Thyroid gland (tissue), 4 donors: ENCODE data around the gene FIGNL1. TPM values are rescaled to one million over a fixed set of nuclear protein-coding genes. Genes with fewer than 3 reads are reported as not detected.
A peak's percentile ranks its signal among the peaks of the same experiment; 100 is the strongest.

Experiments used
- DNase-seq, 2 donors: peaks; one replicate each; pipeline ENCODE4 v3.0.0-alpha.2; 2019
- H3K27ac ChIP-seq, 3 donors: fragments of 200-600 bp; sonication (generic); 1 replicate in 2 of 3; 2 replicates in 1 of 3; pipeline ENCODE4 v1.5.1; 2016 to 2019; ENCODE audit warnings: mild to moderate bottlenecking in 1 of 3, moderate library complexity in 1 of 3
- H3K27me3 ChIP-seq: fragments of 200-600 bp; sonication (generic); one replicate; pipeline ENCODE4 v1.5.1; 2019
- H3K36me3 ChIP-seq, 2 donors: fragments of 200-600 bp; sonication (generic); one replicate each; pipeline ENCODE4 v1.5.1; 2016 to 2019
- H3K4me1 ChIP-seq, 2 donors: fragments of 200-600 bp; sonication (generic); one replicate each; pipeline ENCODE4 v1.5.1; 2017 to 2019
- H3K4me3 ChIP-seq, 3 donors: fragments of 200-600 bp; sonication (generic); replicated peaks in 1 of 3; 1 replicate in 2 of 3; 2 replicates in 1 of 3; pipeline ENCODE4 v1.5.1; 2016; ENCODE audit warnings: mild to moderate bottlenecking in 1 of 3
- H3K9me3 ChIP-seq: fragments of 200-600 bp; sonication (generic); one replicate; pipeline ENCODE4 v1.5.1; 2017
- POLR2A ChIP-seq, 2 donors: fragments of 450-650 bp; IDR thresholded peaks; one replicate each; pipeline ENCODE4 v1.6.1; 2017; ENCODE audit warnings: antibody characterized with exemption in 2 of 2, mild to moderate bottlenecking in 2 of 2, moderate library complexity in 1 of 2
- WGBS, 2 donors: methylation state at CpG; one replicate each; pipeline ENCODE4 v1.1.5; 2017; 5-methylcytosine and 5-hydroxymethylcytosine counted together
- intact Hi-C: fragments of 100-400 bp; cut with DNase I; formaldehyde crosslinking; loops from one replicate; pipeline ENCODE4 v1.15.1; 2023
- total RNA-seq, 4 donors: library from RNA; depleted of rRNA; stranded (reverse); fragments of >200 nt; gene quantifications; one replicate each; pipeline ENCODE4 v1.2.3, GENCODE V29; 2016
- TF ChIP-seq, protein P1 (sequence below), 6 experiments: fragments of 200-600 bp in 3 of 6; fragments of 450-650 bp in 3 of 6; sonication (generic) in 3 of 6; IDR thresholded peaks; one replicate each; pipeline ENCODE4 v1.5.1; 2016 to 2019; ENCODE audit warnings: antibody characterized with exemption in 6 of 6, mild to moderate bottlenecking in 2 of 6, inconsistent platforms in 1 of 6, moderate library complexity in 1 of 6

The FIGNL1 gene
- total RNA-seq, 4 donors from 2014 or later: 5.1 to 15.9 (median 9.5) TPM

DNA sequence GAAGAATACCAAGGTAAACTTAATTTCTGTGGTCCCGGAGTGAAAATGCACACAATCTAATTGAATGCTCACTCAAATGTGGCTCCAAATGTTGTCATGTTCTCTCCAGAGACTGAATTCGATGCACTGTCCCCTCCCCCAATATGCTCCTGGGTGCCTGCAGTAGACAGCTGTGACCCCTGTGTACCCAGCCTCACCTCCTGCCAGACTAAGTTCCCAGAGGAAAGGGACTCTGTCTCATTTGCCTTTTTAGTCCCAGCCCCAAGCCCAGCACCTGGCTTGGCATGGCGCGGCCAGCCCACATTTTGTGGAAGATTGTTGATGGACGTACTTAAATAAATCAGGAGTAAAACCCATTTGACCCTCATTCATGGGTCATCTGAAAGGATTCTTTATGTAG is 21.8 kb upstream of the FIGNL1 start:
- TF ChIP-seq POLR2A (IDR thresholded peaks at IDR 0.05): no peak
- TF ChIP-seq, protein P1, sequence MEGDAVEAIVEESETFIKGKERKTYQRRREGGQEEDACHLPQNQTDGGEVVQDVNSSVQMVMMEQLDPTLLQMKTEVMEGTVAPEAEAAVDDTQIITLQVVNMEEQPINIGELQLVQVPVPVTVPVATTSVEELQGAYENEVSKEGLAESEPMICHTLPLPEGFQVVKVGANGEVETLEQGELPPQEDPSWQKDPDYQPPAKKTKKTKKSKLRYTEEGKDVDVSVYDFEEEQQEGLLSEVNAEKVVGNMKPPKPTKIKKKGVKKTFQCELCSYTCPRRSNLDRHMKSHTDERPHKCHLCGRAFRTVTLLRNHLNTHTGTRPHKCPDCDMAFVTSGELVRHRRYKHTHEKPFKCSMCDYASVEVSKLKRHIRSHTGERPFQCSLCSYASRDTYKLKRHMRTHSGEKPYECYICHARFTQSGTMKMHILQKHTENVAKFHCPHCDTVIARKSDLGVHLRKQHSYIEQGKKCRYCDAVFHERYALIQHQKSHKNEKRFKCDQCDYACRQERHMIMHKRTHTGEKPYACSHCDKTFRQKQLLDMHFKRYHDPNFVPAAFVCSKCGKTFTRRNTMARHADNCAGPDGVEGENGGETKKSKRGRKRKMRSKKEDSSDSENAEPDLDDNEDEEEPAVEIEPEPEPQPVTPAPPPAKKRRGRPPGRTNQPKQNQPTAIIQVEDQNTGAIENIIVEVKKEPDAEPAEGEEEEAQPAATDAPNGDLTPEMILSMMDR (IDR thresholded peaks at IDR 0.05): no peak
- Histone ChIP-seq H3K9me3 (no peaks in the 10 kb centered on the region), H3K36me3 (no peaks in the 10 kb centered on the region), H3K27me3 (no peaks in the 10 kb centered on the region), H3K4me1 (no peaks in the 10 kb centered on the region), H3K4me3 (no peak overlapping the region), H3K27ac (no peak overlapping the region)
- DNase-seq: no peak
- intact Hi-C loops: loop anchor here (10.0 kb wide), 1 partner anchor 683 kb away; no protein-coding TSS in a partner anchor
- 86 to 90% methylated on average over 5 of the region's 5 CpGs for WGBS, 2 donors

DNA sequence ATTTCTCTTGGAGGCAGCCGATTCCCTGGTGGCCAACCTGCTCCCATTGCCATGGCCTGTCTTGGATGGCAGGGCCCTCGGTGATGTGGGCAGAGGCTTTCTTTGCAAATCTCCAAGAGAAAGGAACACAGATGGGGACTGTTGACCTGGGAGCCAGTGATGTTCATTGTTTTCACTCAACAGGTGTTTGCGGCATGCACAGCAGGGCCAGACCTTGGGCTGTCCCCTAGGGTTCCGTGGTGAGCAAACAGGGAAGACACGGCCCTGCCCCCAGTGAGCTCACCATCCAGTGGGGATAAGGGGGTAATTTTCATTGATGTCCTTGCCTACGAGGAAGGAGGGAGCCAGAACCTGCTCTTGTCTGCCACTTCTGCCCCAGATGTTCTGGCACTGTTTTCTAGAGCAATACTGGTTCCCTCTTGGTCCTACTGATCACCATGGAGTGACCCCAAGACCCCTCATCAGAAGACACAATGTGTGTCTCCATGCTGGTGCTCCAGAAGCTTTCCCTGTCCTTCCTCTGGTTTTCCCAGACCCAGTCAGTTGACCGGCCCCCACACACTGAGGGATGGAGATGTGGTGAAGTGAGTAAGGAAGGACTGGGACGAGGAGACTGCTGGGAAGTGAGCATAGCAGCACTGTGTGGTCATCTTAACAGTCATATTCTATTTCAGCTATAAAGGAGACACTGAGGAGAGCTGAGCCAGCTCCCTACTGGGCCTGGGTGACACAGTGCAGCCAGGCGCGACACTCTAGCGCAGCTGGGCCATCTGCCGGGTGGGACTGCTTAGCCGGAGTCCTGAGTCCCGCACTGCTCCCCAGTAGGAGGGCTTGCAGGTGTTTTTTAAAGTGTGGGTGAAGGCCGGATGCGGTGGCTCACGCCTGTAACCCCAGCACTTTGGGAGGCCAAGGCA is 20.4 kb upstream of the FIGNL1 start:
- Histone ChIP-seq H3K4me1 (no peaks in the 10 kb centered on the region), H3K27me3 (no peaks in the 10 kb centered on the region), H3K36me3 (no peaks in the 10 kb centered on the region), H3K9me3 (no peaks in the 10 kb centered on the region), H3K4me3 (no peak overlapping the region), H3K27ac (no peak overlapping the region)
- 86 to 93% methylated on average over 10 to 16 of the region's 17 CpGs for WGBS, 2 donors
- intact Hi-C loops: loop anchor here (10.0 kb wide), 1 partner anchor 684 kb away; no protein-coding TSS in a partner anchor
- no peak for TF ChIP-seq POLR2A (IDR thresholded peaks at IDR 0.05)
- TF ChIP-seq, protein P1 (IDR thresholded peaks at IDR 0.05): no peak
- no peak for DNase-seq

DNA sequence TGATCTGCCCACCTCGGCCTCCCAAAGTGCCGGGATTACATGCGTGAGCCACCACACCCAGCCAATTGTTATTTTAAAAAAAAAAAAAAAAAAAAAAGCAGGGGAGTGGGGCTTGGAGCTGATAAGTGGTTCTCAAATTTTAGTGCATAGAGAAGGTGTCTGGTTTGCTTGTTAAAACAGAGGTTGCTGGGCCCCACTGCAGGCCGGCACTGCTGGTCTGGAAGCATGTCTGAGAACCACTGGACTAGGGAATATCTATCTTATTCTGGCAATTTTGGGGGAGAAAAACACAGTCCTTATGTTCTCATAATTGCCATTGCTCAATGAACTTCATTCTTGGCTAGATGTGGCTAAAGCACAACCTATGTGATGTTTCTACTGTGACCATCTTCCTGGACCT is 19.0 kb upstream of the FIGNL1 start:
- 80 to 82% methylated on average over 4 of the region's 4 CpGs for WGBS, 2 donors
- TF ChIP-seq, protein P1 (IDR thresholded peaks at IDR 0.05): no peak
- TF ChIP-seq POLR2A (IDR thresholded peaks at IDR 0.05): no peak
- intact Hi-C loops: no loop called here

DNA sequence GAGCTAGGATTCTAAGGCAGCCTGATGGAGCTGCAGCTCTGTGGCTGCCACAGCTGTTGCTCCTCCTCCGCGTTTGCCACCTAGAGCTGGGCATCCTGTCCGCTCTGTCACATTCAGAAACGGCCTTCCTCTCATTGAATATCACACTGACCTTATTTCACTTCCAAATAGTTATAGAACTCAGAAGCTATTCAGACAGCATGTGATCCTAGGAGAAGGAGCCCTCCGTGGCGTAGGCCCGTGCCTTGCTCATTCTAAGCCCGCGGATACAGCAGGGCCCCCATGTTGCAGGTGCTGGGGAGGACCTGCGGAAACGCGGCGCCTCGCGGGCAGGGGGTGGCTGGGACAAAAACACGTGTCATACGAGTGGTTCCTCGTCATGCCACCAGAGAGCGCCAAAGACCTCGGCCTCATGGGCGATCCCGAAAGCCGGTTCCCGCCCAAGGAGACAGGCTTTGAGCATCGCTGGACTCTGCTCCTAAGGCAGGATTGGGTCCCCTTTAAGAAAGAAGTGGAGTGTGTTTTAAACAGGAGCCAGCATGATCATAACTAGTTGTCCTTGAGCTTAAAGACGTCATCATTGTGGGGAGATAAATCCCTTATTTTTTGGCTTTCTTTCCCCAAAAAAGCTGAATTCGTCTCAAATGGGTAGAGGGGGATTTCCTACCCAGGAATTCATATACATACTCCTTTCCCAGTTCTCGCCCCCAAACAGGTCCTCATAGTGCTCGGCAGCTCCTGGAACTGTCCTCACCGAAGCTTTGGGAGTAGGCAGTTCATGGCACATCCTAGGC is 17.9 kb upstream of the FIGNL1 start:
- H3K27ac ChIP-seq: no peak overlapping the region
- no peak overlapping the region for H3K4me3 ChIP-seq
- no peaks in the 10 kb centered on the region for H3K27me3 ChIP-seq
- DNase-seq: peak; percentile 71 to 79
- no peaks in the 10 kb centered on the region for H3K36me3 ChIP-seq
- H3K9me3 ChIP-seq: no peaks in the 10 kb centered on the region
- H3K4me1 ChIP-seq: no peaks in the 10 kb centered on the region
- WGBS, 2 donors: 9 to 19% methylated on average over 21 to 30 of the region's 30 CpGs
- TF ChIP-seq, protein P1 (IDR thresholded peaks at IDR 0.05): peak; percentile 46 to 88 (median 74)
- no peak for TF ChIP-seq POLR2A (IDR thresholded peaks at IDR 0.05)
- intact Hi-C loops: no loop called here

More for the DNA sequence above, 19.0 kb upstream of the FIGNL1 start:
- DNase-seq: no peak
- no peaks in the 10 kb centered on the region for H3K9me3 ChIP-seq
- H3K27me3 ChIP-seq: no peaks in the 10 kb centered on the region
- H3K4me1 ChIP-seq: no peaks in the 10 kb centered on the region
- H3K4me3 ChIP-seq: no peak overlapping the region
- H3K36me3 ChIP-seq: no peaks in the 10 kb centered on the region
- no peak overlapping the region for H3K27ac ChIP-seq
